ENCODE data around the gene RAB4A. TPM values are rescaled to one million over a fixed set of nuclear protein-coding genes. Genes with fewer than 3 reads are reported as not detected.

Gene RAB4A
- total and polyA plus RNA-seq, 2 of the 13 experiments (the other 11 are each of a cell fraction or from before 2014, with no cell fraction given), result 56.0 to 80.1 TPM

DNA sequence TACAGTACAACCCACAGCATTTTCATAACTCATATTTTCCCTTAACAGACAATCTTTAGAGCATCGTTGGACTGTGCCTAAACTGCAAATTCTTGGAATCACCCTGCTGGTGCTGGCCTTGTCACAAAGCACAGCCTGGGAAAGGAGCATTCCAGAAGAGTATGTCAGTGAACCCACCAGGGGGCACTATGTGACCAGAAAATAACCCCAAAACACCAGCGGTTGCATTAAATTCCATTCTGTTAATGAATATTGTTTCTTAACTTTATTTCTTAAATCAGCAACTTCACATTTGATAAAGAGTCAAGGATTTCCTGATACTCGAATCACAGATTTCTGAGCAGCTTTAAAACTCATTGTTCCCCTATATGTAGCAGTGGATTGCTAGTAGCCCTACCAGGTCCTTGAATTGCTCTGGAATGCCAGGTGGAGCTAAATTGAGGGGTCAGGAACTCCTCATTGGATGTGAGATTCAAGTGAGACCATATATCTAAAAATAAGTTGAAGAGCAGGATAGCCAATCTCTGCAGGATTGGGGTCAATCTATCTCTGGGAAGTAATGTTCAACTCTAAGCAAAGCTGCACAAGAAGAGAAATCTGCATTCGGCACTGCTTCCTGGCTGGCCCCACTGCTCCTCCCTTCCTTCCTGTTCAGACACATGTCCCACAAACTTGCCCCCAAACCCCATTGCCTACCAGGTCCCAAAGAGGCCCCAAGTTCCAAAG lies 12.7 kb upstream of the RAB4A start:
- Histone ChIP-seq H2AFZ (ENCODE audit: low read length) (peak overlapping the region; percentile 69), H3K9ac (ENCODE audit: insufficient read depth, low read depth, low read length) (no peak overlapping the region), H3K9me3 (ENCODE audit: low read length) (no peaks in the 10 kb centered on the region), H3K79me2 (ENCODE audit: insufficient read depth, low read length) (no peaks in the 10 kb centered on the region), H3K4me2 (ENCODE audit: low read depth, low read length) (peak overlapping the region; percentile 36), H3K4me3 (replicated peaks in 1 of 3; ENCODE audit: insufficient read depth in 1 of 3, low read depth in 2 of 3, low read length in 3 of 3) (no peak overlapping the region), H4K20me1 (ENCODE audit: insufficient read depth, low read length) (no peaks in the 10 kb centered on the region), H3K4me1 (ENCODE audit: insufficient read depth, low read length) (peaks cover 35% of the 10 kb centered on the region), H3K27ac (ENCODE audit: extremely low read length, insufficient read depth, low read length) (no peak overlapping the region), H3K36me3 (replicated peaks in 1 of 2; ENCODE audit: control insufficient read depth in 1 of 2, insufficient read depth in 2 of 2, low read length in 2 of 2) (no peaks in the 10 kb centered on the region), H3K27me3 (ENCODE audit: control insufficient read depth in 1 of 2, insufficient read depth in 2 of 2, low read length in 2 of 2) (no peaks in the 10 kb centered on the region)
- BruUV-seq (replicated peaks), result no TSS peak
- DNase-seq (ENCODE audit: low spot score) (peak; percentile 66), ATAC-seq (peak; percentile 87), FAIRE-seq (peak; percentile 51)
- POLR2A ChIA-PET, result interaction anchor here (1.3 kb wide), 1 partner anchor 13 kb away, joined by 6 read pairs; the partner anchor contains the start of gene RAB4A
- intact Hi-C loops (cut with micrococcal nuclease; ENCODE audit: unreplicated experiment) (loop anchor here (1.0 to 10.0 kb wide), 5 partner anchors 84 to 563 kb away; partner anchors contain the start of gene CCSAP), in situ Hi-C loops (cut with HindIII; ENCODE audit: extremely low pct_ligation_motif_present, low pct_unique_long_range_greater_than_20kb) (loop anchor here (5.0 kb wide), 1 partner anchor 224 kb away; no protein-coding TSS in a partner anchor)
- WGBS (ENCODE audit: low lambda C conversion rate), result 11% methylated on average over 4 of the region's 4 CpGs
- CTCF ChIA-PET (ENCODE audit: low intra/inter-chr PET ratio, low total read pairs), result interaction anchor here (1.6 to 2.7 kb wide), 3 partner anchors 195 to 594 kb away, joined by 4 to 24 read pairs (median 11); no protein-coding TSS in a partner anchor
- TF ChIP-seq ARID3A (IDR thresholded peaks at IDR 0.05; ENCODE audit: low read depth, low read length) (0 out of 2 replicates have a peak, but pooled peaks have one; percentile 19), ZNF501 (CRISPR knock-in tag; IDR thresholded peaks at IDR 0.05) (0 out of 2 replicates have a peak, but pooled peaks have one; percentile 20), ZNF331 (CRISPR knock-in tag; IDR thresholded peaks at IDR 0.05) (peak; percentile 28; the same call in 1 of the 2 replicates), STAG1 (CRISPR knock-in tag; IDR thresholded peaks at IDR 0.05) (peak; percentile 95), RAD21 (CRISPR knock-in tag; IDR thresholded peaks at IDR 0.05) (peak; percentile 84), EHMT2 (IDR thresholded peaks at IDR 0.05; ENCODE audit: borderline replicate concordance, low read depth, low read length) (no peak), ZFP90 (CRISPR knock-in tag; IDR thresholded peaks at IDR 0.05; ENCODE audit: borderline replicate concordance) (no peak), IRF2 (CRISPR knock-in tag; IDR thresholded peaks at IDR 0.05) (no peak), ARID5B (CRISPR knock-in tag; IDR thresholded peaks at IDR 0.05) (0 out of 2 replicates have a peak, but pooled peaks have one; percentile 19), U2AF1 (optimal IDR thresholded peaks at IDR 0.05; ENCODE audit: low read depth, low read length) (no peak), BCL6 (CRISPR knock-in tag; IDR thresholded peaks at IDR 0.05) (peak; percentile 55; the same call in 1 of the 2 replicates), TEAD3 (CRISPR knock-in tag; optimal IDR thresholded peaks at IDR 0.05; ENCODE audit: borderline replicate concordance) (peak; percentile 73), SMC3 (IDR thresholded peaks at IDR 0.05; ENCODE audit: low read length) (peak; percentile 98)
- TF ChIP-seq, protein P1, sequence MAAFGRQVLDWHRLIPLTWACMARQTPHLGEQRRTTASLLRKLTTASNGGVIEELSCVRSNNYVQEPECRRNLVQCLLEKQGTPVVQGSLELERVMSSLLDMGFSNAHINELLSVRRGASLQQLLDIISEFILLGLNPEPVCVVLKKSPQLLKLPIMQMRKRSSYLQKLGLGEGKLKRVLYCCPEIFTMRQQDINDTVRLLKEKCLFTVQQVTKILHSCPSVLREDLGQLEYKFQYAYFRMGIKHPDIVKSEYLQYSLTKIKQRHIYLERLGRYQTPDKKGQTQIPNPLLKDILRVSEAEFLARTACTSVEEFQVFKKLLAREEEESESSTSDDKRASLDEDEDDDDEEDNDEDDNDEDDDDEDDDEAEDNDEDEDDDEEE (CRISPR knock-in tag; IDR thresholded peaks at IDR 0.05), result no peak
- TF ChIP-seq, protein P2, sequence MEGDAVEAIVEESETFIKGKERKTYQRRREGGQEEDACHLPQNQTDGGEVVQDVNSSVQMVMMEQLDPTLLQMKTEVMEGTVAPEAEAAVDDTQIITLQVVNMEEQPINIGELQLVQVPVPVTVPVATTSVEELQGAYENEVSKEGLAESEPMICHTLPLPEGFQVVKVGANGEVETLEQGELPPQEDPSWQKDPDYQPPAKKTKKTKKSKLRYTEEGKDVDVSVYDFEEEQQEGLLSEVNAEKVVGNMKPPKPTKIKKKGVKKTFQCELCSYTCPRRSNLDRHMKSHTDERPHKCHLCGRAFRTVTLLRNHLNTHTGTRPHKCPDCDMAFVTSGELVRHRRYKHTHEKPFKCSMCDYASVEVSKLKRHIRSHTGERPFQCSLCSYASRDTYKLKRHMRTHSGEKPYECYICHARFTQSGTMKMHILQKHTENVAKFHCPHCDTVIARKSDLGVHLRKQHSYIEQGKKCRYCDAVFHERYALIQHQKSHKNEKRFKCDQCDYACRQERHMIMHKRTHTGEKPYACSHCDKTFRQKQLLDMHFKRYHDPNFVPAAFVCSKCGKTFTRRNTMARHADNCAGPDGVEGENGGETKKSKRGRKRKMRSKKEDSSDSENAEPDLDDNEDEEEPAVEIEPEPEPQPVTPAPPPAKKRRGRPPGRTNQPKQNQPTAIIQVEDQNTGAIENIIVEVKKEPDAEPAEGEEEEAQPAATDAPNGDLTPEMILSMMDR (CRISPR knock-in tag; IDR thresholded peaks at IDR 0.05), result peak; percentile 84

Data from HepG2 (cell line).